Measurements from ENCODE around the gene P2RX4. TPM values are rescaled to one million over a fixed set of nuclear protein-coding genes. Genes with fewer than 3 reads are reported as not detected.
A peak's percentile ranks its signal among the peaks of the same experiment; 100 is the strongest.
"Not testable (repeated sequence)": the region's sequence is repeated elsewhere in the genome, so short reads cannot be mapped to it uniquely, and the experiment has no call there.

Gene P2RX4
- total RNA-seq, 1 donor from 2014 or later, result 9.3 TPM

DNA sequence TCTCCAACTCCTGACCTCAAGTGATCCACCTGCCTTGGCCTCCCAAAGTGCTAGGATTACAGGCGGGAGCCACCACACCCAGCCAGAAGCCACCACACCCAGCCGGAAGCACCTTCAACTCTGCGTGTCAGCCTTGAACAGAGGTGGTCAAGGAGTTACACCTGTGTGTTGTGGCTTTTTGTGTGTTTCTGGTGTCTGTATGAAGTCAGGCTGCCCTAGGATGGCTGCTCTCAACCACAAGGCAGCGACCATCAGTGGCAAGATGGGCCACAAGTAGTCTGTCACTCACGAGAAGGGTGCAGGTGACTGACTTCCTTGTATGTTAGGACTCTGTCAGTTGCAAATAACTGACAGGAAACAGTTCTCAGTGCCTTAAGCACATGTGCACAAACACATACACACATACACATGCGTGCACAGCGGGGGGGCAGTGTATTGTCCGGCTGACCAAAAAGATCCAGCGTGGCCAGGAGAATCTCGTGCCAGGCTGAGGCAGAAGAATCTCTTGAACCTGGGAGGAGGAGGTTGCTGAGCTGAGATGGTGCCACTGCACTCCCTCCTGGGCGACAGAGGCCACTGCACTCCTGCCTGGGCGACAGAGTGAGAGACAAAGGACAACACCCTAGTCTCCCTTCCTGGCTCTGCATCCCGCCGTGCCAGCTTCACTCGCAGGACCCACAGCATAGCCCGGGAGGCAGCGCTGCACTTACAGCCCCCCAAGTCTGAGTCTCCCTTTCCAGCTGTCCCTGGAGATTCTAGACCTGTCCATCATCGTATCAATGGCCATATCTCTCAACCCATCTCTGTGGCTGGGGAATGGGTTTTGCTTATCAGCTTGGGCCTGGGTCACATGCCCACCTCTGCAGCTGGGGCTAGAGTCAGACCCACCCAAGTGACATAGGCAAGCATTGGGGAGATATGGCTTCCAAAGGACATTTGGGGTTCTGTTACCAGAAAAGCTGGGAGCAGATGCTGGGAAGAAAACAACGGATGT lies 13.7 kb downstream of the P2RX4 start:
- no peak for DNase-seq

DNA sequence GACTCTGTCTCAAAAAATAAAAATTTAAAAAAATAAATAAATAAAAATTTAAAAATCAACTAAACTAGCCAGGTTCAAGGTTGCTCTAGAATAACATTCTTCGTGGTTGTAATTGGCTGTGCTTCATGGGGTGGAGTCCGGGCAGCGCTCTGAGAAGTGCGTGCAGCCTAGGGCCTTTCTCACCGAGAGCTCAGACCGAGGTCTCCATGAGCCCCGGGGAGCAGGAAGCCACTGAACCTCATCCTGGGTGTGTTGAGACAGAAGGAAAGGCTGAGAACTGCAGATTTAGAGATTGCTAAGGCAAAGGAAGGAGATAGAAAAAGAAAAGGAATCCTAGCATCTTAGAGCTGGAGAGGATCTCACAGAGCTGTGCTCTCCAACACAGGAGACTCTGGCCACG lies 14.7 kb downstream of the P2RX4 start:
- DNase-seq, result no peak

DNA sequence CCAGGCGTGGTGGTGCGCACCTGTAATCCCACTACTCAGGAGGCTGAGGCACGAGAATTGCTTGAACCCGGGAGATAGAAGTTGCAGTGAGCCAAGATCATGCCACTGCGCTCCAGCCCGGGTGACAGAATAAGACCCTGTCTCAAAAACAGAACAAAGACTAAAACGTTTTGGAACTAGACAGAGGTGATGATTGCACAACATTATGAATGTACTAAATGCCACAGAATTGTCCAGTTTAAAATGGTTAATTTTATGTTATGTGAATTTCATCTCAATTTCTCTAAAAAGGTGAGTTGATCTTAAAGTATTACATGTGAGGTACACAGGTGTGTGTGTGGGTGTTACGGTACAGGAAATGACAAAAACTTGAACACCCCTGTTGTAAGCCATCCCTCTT lies 16.5 kb downstream of the P2RX4 start:
- no peak for DNase-seq

DNA sequence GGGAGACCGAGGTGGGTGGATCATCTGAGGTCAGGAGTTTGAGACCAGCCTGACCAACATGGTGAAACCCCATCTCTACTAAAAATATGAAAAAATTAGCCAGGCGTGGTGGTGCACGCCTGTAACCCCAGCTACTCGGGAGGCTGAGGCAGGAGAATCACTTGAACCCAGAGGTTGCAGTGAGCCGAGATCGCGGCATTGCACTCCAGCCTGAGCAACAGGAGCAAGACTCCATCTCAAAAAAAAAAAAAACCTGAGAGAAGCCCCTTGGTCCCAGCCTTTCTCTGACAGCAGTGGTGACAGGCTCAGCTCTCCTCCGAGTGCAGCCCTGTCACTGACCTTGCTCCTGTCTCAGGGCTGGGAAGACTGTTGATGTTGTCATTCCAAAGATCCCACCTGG lies 16.9 kb downstream of the P2RX4 start:
- not testable (repeated sequence) for DNase-seq

DNA sequence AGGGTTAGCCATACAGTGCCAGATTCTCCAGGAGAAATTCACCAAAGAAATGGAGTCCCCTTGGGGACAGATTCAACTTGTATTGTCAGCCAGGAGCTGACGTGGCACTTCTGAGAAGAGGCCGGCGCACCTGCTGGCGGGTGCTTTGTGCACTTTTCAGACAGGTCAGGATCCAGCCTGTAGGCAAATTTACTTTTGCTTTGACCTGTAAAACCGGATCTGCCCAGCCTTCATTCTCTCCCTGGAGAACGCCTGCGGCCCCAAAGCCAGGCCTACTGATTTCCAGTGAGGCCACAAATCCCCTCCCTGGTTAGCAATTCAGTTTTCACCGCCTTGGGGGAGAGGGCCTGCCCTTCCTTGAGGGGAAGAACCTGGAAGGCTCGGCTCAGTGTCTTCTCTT lies 17.4 kb downstream of the P2RX4 start:
- DNase-seq, result no peak

DNA sequence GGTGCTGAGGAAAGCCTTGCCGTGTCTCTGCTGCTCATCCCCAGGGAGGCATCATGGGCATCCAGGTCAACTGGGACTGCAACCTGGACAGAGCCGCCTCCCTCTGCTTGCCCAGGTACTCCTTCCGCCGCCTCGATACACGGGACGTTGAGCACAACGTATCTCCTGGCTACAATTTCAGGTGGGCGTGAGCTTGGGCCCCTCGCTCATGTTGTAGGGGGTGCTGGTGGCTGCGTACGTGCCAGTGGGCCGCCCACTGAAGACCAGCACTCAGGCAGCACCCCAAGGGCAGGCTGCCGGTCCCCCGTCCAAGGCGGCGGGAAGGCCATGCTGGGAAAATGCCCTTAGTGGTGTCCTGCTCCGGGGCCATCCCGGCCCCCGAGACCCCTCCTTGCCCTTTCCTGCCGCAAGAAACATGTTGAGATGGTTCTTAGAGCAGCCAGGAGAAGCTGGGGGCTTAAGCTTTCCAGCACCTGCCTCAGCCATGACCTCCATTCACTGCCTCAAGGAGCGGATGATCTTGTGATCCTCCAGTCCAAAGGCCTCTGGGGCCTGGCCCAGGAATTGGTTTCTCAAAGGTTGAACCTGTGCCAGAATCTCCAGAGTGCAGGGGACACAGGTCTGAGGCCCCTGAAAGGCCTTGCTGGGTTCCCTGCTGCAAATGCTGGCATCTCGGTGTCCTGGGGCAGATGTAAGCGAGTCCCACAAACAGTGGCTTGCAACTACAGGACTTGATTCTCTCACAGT lies 19.2 kb downstream of the P2RX4 start:
- no peak for DNase-seq

DNA sequence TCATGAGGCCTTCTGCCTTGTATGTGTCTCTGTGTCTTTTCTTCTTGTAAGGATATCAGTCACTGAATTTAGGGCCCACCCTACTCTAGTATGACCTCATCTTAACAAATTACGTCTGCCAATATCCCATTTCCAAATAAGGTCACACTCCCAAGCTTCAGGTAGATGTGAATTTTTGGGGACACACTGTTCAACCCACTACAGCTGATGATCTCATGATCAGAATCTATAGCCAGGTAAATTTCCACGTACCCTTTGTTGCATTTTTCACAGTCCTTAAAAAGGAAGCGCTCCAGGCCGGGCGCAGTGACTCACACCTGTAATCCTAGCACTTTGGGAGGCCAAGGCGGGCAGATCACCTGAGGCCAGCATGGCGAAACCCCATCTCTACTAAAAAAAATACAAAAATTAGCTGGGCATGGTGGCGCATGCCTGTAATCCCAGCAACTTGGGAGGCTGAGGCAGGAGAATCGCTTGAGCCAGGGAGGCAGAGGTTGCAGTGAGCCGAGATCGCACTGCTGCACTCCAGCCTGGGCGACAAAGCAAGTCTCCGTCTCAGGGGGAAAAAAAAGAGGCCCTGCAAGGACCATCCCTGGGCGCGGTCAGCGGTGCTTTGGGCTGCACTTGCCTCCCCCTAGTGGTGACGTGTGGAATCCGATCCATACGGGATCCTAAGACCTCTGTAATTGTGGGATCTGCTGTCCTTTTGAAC lies 20.1 kb downstream of the P2RX4 start:
- DNase-seq, result peak; percentile 9

DNA sequence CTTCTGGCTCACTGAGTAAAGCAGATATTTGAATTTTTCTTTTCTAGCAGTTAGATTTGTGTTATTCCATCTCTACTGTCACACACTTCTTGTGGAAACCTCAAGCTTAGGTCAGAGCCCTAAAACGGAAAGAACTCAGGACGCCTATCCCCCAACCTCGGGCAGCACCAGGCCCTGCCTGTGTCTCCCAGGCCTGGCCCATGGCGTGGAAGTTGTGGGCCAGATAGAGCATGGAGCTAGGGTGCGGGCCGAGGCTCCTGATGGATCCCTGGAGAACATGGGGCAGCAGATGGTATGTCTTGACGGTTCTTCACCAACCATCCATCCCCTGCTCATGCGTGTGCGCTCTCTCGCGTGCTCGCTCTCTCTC lies 20.6 kb downstream of the P2RX4 start:
- DNase-seq, result no peak

DNA sequence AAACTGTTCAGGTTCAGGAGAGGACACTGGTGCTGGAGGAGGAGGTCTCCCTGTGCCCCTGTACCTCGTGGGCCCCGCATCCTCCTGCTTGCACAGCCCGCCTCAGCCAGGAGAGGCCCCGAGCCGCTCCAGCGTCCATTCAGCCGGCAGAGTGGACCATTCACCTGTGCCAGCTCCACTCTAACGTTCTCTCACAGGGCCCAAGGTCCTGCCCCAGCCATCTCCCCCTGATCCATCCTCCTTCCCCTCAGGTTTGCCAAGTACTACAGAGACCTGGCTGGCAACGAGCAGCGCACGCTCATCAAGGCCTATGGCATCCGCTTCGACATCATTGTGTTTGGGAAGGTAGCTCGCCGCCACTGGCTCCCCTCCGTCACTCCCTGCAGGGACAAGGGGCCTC lies 22.2 kb downstream of the P2RX4 start:
- DNase-seq, result no peak

DNA sequence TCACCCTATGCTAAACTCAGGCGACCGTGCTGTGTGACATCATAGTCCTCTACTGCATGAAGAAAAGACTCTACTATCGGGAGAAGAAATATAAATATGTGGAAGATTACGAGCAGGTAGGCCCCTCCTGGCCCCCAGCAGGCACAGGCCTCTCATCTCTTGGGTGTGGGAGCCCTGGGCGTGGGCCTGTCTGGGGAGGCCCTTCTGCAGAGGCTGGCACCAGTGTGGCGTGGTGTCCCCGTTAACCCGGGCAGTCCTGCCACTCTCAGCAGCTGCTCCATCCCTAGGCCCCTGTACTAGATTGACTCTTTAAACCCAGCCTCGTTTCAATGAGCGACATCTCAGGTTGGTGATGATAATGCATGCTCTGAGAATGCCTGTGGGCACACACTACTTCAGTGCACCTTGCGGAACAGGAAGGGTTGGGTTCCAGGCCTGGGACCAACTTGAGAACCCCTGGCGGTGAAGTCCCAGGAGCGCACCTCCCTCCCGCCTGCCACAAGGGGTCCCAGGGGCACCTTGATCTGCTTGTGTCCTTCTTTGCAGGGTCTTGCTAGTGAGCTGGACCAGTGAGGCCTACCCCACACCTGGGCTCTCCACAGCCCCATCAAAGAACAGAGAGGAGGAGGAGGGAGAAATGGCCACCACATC lies 23.2 kb downstream of the P2RX4 start:
- DNase-seq, result no peak

DNA sequence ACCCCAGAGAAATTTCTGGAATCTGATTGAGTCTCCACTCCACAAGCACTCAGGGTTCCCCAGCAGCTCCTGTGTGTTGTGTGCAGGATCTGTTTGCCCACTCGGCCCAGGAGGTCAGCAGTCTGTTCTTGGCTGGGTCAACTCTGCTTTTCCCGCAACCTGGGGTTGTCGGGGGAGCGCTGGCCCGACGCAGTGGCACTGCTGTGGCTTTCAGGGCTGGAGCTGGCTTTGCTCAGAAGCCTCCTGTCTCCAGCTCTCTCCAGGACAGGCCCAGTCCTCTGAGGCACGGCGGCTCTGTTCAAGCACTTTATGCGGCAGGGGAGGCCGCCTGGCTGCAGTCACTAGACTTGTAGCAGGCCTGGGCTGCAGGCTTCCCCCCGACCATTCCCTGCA lies 23.7 kb downstream of the P2RX4 start:
- no peak for DNase-seq

DNA sequence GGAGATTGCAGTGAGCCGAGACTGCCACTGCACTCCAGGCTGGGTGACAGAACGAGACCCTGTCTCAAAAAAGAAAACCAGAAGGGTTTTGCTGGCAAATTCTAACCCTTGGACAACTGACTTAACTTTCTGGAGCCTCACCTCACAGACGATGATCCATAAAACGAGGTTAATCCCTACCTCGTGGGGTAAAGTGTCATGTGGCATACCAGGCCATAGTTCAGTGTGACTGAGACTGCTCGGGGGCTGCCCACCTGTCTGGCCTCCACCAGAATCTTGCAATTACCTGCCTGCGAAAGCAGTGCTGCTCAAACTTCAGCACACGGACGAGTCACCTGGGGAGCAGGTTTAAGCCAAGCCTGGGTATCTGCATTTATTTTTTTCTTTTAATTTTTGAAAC lies 26.8 kb downstream of the P2RX4 start:
- DNase-seq, result no peak

DNA sequence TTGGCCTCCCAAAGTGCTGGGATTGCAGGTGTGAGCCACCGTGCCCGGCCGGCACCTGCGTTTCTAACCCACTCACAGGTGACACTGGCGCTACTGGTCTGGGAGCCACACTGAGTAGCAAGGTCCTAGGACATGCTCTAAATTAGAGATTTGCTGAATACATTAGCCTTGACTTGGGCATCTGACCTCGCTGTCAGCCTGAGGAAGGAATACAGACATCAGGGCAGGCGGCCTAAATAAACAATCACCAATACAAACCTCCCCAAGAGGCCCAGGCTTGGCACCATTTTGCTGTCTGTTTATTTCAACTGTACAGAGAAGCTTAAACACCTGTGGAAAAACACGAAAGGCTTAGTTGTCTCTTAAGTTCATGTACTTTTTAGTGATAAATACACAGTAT lies 27.5 kb downstream of the P2RX4 start:
- DNase-seq, result no peak

DNA sequence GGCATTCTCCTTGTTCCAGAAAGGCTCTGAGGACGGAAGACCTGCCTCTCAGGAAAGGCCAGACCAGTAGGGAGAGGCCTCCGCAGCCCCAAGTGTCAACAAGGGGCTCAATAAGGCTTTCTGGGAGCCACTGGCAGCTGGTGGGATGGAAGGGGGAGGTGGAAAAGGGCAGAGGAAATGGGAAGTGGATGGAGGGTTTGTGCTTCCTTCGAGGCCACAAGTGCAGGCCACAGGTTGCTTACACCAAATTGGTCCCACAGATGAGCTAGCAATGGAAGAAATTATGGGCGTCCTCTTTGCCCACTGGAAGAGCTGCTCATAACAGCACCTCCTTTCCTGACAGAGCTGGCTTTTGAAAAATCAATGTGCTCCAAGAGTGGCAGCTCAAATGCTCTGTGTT lies 28.2 kb downstream of the P2RX4 start:
- DNase-seq, result no peak

DNA sequence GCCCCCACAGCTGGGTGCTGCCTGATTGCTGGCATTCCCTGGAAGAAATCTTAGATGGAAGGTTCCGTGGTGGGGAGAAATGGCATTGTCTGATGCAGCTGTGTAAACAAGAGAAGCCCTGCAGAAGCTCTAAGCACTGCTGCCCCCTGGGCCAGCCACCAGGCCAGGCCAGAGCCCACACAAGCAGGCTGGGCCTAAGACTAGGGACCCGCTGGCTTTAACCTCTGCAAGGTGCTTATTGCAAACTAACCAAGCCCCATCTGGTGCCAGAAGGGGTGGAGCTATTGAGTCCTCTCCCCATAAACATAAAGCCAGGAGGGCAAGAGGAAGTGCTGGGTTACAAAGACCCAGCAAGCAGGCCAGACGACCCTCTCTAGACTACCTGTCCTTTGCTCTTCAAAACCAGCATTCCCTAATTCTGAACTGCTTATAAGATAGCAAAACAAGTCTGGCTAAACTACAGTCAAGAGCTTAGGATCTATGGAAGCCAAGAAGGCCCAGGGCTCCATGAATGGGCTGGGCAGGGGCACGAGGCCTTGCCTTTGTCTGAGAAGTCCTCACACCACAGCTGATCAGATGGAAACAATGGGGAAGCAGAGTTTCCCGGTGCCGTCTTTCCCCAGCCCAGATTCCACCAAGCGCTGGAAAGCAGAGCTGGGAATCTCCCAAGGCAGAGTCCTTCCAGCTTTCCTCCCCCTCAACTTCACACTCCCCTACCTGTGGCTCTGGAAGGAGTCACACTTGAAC lies 28.8 kb downstream of the P2RX4 start:
- DNase-seq, result no peak

DNA sequence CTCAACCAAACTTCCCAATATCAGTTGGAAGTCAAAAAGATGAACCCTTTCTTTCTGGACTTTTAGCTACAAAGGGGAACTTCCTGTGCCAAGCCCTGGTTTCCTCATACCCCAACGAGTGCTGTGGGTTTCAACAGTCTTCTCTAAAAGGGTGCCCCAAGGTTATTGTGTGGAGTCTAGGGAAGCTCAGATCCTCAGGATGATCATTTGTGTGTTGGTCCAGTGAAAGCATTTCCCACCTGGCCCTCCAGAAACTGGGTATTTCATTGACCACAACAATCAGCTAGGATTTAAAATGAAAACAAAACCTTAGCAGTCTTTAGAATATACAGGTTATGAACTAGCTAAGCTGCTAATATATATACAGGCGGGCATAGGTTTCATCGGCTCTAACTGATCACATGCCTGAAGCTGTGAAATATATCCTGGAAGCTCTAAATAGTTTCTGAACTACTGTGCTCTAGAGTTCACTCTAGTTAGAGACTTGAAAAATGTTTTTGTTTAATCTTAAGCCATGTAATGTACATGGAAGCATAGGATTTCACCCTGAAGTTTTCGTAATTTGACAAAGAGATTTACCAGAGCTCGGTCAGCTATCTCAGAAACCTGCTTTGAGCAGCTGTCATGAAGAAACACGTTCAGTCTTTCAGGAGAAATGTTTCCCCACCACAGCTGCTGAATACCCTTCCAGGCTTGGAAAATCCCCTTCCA lies 29.6 kb downstream of the P2RX4 start:
- DNase-seq, result no peak

DNA sequence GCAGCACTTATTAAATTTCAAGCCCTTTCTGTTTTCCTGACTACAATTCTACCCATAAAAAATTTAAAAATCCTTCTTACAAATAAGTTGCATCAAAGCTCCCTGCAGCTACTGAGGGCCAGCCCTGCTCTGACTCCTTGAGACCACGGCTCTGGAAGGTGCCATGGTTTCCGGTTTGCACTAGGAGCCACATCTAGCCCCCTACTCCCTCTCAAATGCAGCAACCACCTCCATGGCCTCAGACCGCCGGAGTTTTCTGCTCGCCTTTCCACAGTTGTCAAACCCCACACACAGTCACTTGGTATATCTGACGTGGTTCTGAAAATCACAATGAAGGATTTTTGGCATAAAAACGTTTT lies 30.1 kb downstream of the P2RX4 start:
- DNase-seq, result no peak

DNA sequence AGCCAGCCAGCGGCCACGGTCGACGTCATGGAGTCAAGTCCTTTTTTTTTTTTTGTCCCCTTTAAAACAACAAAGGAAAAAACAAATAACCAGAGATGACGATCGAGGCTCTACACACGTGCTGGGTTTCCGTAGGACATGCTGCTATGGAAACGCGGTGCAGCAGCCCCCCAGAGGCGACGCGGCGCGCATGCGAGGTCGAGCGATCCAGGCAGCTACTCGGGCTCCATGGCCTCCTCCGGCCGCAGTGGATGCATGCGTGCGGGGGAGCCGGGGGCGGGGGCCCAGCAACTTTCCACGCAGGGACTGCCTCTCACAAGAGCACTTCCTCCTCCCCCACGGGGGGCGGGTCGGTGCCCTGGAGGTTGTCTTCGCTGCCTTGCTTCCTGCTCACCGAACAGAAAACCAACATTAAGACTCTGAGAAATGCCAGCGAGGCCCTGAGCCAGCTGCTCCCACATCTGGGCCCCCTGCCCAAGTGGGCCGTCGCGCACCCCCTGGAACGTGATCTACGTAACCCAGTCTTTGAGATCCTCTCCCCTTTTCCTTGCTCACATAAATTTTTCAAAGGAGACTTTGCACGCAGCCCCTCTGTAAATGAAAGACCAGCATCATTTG lies 30.7 kb downstream of the P2RX4 start:
- peak; percentile 59 for DNase-seq

DNA sequence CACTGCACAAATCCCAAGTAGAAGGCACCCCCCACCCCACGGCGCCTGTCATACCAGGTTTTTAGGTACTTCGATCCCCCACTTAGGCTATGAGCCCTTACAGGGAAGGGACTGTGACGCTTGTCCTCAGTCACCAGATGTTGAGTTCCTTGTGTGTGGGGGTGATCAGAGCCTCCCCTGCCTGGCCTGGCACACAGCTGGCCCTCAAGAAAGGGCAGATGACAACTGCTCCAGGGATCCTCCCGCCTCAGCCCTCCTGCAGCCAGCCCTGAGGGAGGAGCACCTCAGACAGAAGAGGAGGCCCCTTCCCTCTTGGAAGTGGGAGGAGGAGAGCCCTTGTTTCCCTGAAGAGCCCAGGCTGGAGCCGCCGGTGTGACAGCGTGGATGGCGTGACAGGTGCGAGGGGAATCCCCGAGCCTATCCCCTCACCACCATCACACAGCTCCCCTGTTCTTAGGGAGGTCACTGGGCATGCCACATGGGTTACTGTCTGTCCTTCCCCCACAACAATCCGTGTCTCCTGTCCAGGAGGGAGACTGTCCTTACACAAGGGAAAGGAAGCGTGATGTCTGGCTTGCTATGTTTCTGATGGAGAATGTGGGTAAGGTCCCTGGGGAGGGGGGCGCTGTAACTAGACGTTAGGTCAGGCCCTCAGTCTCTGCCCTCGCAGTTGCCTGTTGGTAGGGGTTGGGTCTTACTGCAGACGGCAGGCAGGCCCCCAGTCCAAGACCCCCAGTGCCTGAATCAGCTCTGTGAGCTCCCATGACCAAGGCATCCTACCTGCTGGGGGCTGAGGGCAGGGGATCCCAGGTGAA lies 31.4 kb downstream of the P2RX4 start:
- DNase-seq, result no peak

DNA sequence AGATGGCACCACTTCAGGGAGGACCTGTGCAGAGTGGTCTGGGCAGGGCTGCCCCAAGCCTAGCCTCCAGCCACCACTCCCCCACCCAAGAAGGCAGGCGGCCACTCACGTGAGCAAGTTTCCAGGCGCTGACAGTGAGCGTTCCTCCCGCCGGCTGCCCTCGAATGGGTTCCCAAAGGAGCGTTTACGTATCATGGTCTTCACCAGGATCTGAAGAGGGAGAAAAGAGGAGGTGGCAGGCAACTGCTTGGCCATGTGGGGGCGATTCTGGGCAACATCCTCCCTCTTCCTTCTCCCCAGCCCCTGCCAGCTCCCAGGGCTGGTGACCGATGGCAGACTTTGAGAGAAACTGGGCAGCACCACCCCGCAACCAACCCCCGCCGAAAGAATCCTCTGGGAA lies 35.1 kb downstream of the P2RX4 start:
- no peak for DNase-seq
